22Rv1 (cell line): Measurements from ENCODE around the gene ZC3H10.

ENCODE experiments used
- H3K27ac ChIP-seq: fragments of 450-650 bp; 2 replicates; pipeline ENCODE4 v1.5.1; 2017
- ZFX ChIP-seq: fragments of 450-650 bp; IDR thresholded peaks from 2 replicates; pipeline ENCODE4 v1.6.1; 2017; ENCODE audit warnings: antibody characterized with exemption, borderline replicate concordance
- TF ChIP-seq, protein P1 (sequence below): fragments of 450-650 bp; IDR thresholded peaks from 2 replicates; pipeline ENCODE4 v1.5.1; 2017; ENCODE audit warnings: mild to moderate bottlenecking

The ZC3H10 gene

DNA sequence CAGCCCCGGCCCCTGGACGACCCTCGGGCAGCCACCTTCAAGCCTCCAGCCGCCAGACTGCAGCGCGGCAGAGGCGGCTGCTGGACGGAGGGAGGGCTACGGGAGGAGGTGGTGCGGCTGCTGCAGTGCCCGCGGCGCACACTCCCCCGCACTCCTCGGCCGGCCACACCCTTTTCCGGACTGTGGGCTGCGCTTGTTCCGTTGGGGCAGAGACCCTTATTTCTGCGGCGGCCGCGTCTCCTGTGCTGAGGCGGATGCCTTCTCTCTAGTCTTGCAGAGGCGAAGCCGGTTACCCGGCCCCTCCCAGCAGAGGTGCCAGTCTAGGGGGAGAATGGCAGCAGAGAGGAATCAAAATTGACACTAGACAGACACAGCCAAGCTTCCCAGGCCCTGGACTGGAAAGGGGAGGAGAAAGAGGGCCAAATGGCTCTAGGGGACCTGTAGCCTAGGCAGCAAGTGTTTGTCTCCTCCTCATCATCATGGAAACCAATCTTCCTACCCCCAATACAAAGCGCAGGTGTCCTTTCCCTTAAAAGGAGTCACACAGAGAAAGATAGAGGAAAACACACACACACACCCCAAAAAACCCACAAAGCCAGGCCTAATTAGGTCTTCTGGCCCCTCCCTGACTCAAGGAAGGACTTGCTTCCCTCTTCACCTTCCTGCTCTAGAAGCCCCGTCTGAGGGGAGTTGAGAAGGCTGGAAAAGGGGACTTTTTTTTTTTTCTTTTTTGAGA, 11.3 kb downstream of the ZC3H10 start:
- H3K27ac ChIP-seq, result peak overlapping the region; percentile 88
- TF ChIP-seq ZFX, result no peak
- TF ChIP-seq, protein P1, sequence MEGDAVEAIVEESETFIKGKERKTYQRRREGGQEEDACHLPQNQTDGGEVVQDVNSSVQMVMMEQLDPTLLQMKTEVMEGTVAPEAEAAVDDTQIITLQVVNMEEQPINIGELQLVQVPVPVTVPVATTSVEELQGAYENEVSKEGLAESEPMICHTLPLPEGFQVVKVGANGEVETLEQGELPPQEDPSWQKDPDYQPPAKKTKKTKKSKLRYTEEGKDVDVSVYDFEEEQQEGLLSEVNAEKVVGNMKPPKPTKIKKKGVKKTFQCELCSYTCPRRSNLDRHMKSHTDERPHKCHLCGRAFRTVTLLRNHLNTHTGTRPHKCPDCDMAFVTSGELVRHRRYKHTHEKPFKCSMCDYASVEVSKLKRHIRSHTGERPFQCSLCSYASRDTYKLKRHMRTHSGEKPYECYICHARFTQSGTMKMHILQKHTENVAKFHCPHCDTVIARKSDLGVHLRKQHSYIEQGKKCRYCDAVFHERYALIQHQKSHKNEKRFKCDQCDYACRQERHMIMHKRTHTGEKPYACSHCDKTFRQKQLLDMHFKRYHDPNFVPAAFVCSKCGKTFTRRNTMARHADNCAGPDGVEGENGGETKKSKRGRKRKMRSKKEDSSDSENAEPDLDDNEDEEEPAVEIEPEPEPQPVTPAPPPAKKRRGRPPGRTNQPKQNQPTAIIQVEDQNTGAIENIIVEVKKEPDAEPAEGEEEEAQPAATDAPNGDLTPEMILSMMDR, result no peak

DNA sequence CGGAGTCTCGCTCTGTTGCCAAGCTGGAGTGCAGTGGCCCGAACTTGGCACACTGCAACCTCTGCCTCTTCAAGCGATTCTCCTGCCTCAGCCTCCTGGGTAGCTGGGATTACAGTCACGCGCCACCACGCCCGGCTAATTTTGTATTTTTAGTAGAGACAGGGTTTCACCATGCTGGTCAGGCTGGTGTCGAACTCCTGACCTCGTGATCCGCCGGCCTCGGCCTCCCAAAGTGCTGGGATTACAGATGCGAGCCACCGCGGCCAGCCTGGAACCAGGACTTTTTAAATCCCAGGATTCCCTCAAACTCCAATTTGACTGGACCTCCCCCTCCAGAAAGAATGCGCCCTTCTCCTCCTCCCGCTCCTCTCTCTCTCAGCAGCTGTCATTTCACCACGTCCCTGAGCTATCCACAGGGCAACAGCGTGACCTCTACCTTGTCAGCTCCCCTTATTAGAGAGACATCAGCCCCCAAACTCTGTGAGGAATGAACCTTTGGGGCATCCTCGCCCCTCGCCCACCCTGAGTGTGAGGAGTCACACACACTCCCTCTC, 12.0 kb downstream of the ZC3H10 start:
- peak overlapping the region; percentile 88 for H3K27ac ChIP-seq
- TF ChIP-seq ZFX, result no peak
- TF ChIP-seq, protein P1, result no peak

DNA sequence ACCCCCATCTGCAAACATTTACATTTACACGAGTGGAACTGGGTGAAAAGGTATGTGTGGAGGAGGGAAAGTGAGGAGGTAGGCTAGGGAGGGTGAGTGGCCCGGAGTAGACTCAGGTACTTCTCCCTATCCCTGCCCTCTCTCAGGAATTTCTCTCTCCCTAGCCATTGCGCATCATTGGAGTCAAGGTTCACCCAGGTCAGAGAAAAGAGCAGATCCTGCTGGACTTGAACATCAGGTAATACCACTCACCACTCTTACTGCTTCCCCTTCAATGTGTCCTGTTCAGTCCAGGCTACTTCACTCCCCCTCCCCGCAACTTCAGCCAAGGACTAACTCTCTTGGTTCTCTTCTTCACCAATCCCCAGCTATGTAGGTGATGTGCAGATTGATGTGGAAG, 12.8 kb downstream of the ZC3H10 start:
- peak overlapping the region; percentile 88 for H3K27ac ChIP-seq
- TF ChIP-seq, protein P1, result no peak
- no peak for TF ChIP-seq ZFX

DNA sequence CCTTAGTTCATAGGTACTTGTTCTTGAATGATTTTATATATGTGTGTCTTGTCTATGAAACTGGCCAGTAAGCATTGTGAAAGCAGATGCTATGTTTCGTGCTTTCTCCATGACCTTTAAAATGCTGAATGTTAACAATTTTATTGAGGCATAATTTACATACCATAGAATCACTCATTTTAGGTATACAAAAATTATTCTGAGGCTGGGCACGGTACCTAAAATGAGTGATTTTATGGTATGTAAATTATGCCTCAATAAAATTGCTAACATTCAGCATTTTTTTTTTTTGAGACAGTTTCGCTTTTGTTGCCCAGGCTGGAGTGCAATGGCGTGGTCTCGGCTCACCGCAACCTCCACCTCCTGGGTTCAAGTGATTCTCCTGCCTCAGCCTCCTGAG, 16.8 kb downstream of the ZC3H10 start:
- TF ChIP-seq ZFX, result no peak
- TF ChIP-seq, protein P1, result no peak
- no peak overlapping the region for H3K27ac ChIP-seq

DNA sequence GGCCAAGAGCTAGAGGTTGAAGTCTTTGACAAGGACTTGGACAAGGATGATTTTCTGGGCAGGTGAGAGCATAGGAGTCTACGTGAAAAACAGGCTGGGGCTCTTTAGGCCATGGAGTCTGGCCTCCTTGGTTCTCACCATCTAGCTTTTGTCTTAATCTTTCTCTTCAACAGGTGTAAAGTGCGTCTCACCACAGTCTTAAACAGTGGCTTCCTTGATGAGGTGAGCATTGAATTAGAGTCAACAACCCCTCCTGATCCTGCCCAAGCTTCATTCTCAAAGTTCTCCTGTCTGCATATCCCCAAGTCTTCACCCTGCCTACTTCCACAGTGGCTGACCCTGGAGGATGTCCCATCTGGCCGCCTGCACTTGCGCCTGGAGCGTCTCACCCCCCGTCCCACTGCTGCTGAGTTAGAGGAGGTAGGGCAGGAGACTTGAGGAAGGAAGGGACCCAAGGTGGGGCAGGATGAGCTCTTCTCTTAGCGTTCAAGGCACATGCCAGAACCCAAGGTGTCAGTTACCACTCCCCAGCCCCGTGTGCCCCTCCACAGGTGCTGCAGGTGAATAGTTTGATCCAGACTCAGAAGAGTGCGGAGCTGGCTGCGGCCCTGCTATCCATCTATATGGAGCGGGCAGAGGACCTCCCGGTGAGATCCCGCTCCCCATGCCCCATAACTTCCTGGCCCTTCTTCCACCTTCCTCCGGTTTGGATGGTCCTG, 19.9 kb downstream of the ZC3H10 start:
- H3K27ac ChIP-seq, result no peak overlapping the region
- TF ChIP-seq, protein P1, result no peak
- no peak for TF ChIP-seq ZFX

DNA sequence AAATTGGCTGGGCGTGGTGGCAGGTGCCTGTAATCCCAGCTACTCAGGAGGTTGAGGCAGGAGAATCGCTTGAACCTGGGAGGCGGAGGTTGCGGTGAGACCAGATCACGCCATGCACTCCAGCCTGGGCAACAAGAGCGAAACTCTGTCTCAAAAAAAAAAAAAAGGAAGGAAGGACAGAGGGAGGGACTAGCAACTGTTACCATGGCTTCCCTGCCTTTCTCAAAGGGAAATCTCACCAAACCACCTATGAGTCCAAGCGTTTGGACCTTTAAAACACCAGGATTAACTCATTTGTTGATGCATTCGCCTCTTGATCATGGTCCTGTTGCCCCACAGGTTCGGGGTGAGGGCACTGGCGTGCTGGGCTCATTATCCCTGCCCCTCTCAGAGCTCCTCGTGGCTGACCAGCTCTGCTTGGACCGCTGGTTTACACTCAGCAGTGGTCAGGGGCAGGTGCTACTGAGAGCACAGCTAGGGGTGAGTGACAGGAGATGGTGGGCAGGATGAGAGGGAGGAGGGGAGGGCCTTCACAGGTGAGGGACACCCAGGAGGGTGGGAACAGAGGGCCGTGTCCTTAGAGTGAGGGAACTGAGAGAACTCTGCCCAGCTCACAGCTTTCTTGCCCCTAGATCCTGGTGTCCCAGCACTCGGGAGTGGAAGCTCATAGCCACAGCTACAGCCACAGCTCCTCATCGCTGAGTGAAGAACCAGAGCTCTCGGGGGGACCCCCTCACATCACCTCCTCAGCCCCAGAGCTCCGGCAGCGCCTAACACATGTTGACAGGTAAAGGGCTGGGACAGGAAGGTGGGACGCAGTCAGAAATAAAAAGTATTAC, 24.1 kb downstream of the ZC3H10 start:
- H3K27ac ChIP-seq, result peak overlapping the region; percentile 14
- TF ChIP-seq, protein P1, result no peak
- TF ChIP-seq ZFX, result no peak
